LNCaP clone FGC (cell line): Measurements from ENCODE around the gene IL20.

Experiments used
- DNase-seq: peaks from one replicate; pipeline ENCODE4 v3.0.0-alpha.2; 2011; ENCODE audit warnings: low read depth
- H3K4me3 ChIP-seq: 2 replicates; pipeline ENCODE4 v1.5.1; 2011; ENCODE audit warnings: mild to moderate bottlenecking, low read depth, low read length, control low read depth
- TF ChIP-seq, protein P1 (sequence below): IDR thresholded peaks from 2 replicates; pipeline ENCODE4 v1.5.1; 2012; ENCODE audit warnings: mild to moderate bottlenecking; ENCODE audit not compliant: control insufficient read depth, insufficient read depth; ENCODE audit errors: extremely low read depth

The IL20 gene

DNA sequence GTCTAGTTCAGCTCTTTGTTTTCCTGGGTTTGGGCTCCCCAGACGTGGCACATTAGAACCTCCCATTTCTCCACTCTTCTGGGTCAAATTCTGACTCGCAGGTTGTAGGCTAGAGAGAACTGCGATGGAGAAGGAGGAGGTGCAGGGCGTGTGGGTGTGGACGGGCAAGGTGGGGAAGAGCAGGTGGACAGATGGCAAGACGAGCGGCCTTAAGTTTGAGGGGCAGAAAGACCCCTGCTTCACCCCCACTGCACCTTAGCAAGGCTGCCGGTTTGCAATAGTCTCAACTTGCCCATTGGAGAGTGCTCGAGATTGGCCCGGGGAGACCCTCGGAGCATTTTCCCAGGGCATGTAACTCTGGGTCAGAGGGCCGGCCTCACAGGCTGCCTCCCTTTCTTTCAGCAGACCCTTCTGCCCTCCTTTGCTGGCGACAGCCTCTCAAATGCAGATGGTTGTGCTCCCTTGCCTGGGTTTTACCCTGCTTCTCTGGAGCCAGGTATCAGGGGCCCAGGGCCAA is 33.5 kb downstream of the IL20 start:
- H3K4me3 ChIP-seq = no peak overlapping the region
- no peak for DNase-seq
- TF ChIP-seq, protein P1, sequence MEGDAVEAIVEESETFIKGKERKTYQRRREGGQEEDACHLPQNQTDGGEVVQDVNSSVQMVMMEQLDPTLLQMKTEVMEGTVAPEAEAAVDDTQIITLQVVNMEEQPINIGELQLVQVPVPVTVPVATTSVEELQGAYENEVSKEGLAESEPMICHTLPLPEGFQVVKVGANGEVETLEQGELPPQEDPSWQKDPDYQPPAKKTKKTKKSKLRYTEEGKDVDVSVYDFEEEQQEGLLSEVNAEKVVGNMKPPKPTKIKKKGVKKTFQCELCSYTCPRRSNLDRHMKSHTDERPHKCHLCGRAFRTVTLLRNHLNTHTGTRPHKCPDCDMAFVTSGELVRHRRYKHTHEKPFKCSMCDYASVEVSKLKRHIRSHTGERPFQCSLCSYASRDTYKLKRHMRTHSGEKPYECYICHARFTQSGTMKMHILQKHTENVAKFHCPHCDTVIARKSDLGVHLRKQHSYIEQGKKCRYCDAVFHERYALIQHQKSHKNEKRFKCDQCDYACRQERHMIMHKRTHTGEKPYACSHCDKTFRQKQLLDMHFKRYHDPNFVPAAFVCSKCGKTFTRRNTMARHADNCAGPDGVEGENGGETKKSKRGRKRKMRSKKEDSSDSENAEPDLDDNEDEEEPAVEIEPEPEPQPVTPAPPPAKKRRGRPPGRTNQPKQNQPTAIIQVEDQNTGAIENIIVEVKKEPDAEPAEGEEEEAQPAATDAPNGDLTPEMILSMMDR = no peak

DNA sequence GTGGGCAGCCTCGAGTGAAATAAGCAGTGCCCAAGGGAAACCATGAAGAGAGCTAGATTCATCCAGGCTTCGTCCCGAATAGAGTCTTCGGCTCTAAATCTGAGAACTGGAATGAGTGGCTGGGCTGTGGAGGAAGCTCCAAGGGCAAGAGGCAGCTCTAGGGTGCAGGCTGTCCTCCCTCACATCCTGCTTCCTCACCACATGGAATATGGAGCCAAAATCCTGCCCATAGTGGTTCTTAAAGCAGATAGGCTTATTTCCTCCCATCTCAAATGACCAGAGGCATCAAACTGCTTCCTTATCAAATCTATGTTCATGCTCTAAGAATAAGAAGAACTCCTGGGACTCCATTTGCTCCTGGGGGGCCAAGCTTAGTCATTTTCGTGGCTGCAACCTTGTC is 34.3 kb downstream of the IL20 start:
- TF ChIP-seq, protein P1 = no peak
- no peak overlapping the region for H3K4me3 ChIP-seq
- DNase-seq = no peak

DNA sequence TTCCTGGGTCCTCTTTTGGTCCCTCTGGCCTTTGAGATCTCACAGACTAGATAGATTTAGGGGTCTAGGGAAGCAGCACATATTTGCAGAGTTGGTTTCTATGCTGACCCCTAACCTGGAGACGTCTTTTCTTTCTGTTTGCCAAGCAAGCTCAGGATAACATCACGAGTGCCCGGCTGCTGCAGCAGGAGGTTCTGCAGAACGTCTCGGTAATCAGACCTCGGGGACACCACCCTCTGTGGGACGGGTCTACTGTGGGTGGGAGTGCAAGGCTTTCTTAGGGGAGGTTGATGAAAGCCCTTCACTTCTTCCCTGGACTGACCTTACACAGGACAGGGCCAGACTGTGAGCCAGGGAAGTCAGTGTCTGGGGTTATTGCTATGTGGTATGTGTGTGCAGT is 34.7 kb downstream of the IL20 start:
- no peak overlapping the region for H3K4me3 ChIP-seq
- TF ChIP-seq, protein P1 = no peak
- DNase-seq = no peak

DNA sequence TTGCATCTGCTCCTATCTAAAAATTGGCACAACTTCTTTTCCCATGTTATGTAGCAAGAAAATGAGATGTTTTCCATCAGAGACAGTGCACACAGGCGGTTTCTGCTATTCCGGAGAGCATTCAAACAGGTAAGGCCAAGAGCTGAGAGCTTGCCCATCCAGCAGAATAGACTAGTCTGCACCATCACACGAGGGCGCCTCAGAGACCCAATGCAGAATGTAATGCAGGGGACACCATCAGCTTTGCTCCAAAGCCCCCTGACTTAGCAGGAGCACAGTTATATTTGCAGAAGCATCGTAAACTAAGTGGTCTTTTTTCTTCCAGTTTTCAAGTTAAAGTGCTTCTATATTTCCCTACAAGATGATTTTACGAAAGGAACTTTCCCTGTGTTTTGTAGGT is 36.5 kb downstream of the IL20 start:
- no peak overlapping the region for H3K4me3 ChIP-seq
- TF ChIP-seq, protein P1 = no peak
- DNase-seq = no peak

DNA sequence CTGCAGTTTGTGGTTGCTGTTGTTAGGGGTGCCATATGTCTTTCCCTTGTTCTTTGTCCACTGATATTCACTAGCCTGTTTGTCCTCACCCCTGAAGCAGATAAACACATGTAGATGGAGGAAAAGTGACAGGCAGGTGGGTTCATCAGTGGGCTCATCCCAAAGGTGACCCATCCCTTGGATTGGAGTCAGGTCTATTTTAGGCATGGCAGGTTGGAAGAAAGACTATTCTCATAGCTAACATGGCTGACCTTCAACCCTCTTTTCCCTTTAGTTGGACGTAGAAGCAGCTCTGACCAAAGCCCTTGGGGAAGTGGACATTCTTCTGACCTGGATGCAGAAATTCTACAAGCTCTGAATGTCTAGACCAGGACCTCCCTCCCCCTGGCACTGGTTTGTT is 37.3 kb downstream of the IL20 start:
- no peak overlapping the region for H3K4me3 ChIP-seq
- DNase-seq = no peak
- TF ChIP-seq, protein P1 = no peak

DNA sequence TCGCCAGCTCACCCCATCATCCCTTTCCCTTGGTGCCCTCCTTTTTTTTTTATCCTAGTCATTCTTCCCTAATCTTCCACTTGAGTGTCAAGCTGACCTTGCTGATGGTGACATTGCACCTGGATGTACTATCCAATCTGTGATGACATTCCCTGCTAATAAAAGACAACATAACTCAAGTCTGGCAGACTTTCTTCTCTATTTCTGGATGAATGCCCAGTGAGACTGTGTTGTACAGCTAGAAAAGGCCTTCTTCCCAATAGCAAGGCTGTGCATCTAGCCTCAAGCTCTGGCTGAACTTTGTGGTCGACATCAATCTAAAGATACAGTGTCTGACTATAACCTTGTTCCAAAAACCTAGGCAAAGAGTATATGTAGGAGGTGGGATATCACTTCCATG is 38.3 kb downstream of the IL20 start:
- no peak overlapping the region for H3K4me3 ChIP-seq
- TF ChIP-seq, protein P1 = no peak
- peak; percentile 85 for DNase-seq

DNA sequence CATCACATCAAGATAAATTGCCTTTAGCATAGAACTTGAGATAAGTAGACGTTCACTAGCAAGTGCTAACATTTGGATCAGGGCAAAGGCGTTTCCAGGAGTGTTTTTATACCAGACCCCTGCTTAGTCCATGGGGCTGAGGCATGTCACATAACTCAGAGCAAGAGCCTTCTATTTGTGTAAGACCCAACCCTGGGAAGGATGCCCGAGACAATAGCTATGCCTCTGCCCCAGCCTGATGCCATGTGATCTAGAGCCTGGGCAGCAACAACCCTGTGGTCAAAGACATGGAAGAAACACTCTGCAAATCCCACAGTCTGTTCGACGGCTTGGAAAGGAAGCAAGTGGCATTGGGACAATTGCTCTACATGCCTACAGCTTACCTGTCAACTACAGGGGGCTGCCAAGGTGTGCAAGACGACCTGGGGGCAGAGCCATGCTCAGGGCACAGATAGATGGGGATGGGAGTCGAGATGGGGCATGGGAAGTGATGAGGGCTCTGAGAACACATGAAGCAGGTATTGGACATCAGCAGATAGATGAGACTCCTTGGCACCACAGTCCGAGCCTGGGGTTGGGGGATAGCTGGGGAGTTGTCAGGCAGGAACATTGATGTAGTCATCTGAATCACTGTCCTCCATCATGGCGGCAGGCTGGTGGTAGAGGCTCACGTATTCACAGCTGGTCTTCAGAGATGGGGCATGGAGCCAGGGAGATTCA is 39.2 kb downstream of the IL20 start:
- TF ChIP-seq, protein P1 = no peak
- no peak for DNase-seq
- no peak overlapping the region for H3K4me3 ChIP-seq
